ENCODE measurements around the gene NME3. TPM values are rescaled to one million over a fixed set of nuclear protein-coding genes. Genes with fewer than 3 reads are reported as not detected.

The NME3 gene
- polyA plus RNA-seq, 3 donors = 60.5 to 88.3 (median 79.7) TPM

DNA sequence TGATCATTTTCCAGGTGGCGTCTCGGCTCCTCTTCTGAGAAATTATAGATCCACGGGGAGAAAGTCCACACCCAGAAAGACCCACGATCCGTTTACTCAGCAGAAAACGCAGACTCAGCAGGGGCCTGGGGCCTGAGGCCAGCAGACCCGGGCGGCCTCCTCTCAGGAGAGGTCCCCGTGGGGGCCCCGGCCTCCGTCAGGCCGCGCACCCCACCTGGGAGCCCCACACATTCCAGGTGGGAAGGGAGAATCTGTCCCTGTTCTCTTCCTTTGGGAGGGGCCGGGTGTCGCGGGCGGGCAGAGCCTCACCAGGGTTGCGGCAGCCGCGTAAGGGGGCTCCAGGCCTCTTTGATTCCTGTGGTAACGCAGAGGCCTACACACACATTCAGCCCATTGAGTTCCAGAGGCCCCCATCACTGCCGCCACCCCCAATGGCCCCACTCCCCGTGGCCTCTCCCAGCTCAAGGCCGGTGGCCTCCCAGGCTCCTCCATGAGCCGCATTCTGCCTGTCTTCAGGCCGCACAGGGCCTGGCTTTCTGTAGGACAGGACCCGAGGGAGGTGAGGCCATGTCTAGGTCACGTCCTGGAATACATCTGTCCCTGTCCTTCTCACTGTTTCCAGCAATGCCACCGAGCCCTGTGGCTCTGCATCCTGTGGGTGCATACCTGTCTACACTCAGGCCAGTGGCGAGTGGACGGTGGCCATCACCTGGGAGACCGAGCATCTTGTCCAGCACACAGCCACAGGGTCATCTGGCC is 23.7 kb upstream of the NME3 start:
- H3K27ac ChIP-seq (ENCODE audit: low read depth, low read length) = no peak overlapping the region
- WGBS, 3 donors = 60 to 85% (median 77%) methylated on average over 31 to 32 of the region's 32 CpGs

DNA sequence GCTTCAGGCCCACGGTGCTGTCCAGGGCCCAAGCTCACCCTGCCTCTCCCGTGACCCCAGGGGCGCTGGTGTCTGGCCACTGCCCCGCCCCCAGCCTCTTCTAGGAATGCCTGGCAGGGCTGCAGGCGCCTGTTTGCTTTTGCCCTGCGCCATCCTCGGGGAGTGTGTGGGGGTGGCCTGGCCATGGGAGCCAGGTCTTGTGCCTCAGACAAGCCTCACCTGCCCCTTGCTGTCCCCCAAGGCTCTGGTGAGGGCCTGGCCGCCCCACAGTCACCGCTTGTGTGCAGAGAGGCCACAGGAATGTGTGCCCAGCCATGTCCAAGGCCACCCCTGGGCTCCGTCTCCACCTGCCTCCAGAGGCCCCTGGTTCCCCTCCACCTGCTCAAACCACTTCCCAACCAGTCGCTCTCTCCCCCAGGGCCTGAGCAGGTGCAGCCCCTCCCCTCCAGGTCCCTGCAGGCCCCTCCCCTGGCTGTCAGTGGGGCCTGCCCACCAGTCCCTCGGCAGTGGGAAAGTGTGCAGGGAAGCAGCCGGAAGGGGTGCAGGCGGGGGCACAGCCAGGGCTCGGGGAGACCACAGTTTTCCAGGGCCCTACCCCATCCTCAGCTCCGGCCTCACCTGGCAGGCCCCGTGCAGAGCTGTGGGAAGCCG is 23.0 kb upstream of the NME3 start:
- no peak overlapping the region for H3K27ac ChIP-seq (ENCODE audit: low read depth, low read length)
- 24 to 62% (median 53%) methylated on average over 18 of the region's 18 CpGs for WGBS, 3 donors

DNA sequence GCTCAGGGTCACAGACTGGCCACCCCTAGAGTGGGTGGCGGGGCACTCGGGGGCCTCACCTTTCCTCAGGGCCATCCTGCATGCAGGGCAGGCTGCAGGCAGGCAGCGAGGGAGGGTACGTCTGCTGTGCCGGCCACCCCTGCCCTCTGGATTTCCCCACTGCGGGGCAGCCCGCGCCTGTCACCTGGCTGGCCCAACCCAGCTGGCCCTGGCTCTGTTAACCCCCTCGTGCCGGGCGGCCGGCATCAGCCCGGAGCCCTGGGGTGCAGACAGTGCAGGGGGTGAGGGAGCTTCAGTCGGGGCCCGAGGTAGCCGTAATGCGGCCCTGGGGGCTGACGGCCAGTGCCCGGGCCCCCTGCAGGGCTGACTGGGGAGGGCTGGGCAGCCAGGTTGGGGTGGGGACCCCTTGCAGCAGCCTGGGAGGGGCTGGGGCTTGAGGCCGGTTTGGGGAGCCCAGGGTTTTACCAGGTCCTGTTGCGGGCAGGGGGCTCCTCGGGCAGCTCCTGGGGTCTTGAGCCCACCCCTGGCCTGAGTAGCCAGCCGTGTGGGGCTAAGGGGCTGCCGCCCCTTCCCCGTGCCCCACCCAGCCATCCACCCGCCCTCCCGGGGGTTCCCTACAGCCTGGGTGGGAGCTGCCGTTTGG is 22.4 kb upstream of the NME3 start, which contains the start of gene IGFALS:
TSS of gene IGFALS (minus strand) at position 128 of the 643 bp plus-strand sequence. CDS start at position 75, 53 bp downstream.
- 20 to 64% (median 53%) methylated on average over 23 to 28 of the region's 28 CpGs for WGBS, 3 donors
- no peak within 1 kb of the TSS for H3K27ac ChIP-seq (ENCODE audit: low read depth, low read length)

DNA sequence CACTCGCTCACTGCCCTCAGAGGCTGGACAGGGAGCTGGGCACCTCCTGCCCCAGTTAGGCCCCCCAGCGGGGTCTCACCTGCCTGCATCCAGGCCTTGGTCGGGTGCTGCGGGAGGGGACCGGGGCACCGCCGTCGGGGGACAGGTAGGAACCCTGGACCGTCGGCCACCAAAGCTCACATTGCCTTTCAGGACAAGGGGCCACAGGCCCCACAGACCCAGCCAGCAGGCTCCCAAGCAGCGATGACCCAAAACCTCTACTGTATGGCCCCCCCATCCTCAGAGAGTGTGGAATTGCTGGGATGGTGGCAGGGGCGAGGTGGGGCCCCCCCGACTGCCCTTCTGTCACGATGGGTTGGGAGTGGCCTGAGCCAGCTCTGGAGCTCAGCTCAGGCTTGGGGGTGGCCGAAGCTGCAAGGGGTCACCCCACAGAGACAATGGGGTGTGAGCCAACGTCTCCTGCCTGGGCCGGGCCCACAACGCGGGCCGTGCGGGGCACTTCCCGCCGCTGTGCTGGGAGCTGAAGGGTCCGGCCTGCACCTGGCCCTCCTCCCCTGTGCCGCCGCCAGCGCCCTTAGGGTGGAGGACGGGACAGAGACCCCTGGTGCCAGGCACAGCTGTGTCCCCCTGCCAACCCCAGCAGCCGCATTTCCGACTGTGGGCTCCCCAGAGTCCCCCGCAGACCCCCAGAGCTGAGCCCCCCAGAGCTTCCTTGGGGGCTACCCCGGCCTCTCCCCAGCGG is 21.7 kb upstream of the NME3 start:
- WGBS, 3 donors = 67 to 87% (median 78%) methylated on average over 30 to 33 of the region's 33 CpGs
- H3K27ac ChIP-seq (ENCODE audit: low read depth, low read length) = no peak overlapping the region

DNA sequence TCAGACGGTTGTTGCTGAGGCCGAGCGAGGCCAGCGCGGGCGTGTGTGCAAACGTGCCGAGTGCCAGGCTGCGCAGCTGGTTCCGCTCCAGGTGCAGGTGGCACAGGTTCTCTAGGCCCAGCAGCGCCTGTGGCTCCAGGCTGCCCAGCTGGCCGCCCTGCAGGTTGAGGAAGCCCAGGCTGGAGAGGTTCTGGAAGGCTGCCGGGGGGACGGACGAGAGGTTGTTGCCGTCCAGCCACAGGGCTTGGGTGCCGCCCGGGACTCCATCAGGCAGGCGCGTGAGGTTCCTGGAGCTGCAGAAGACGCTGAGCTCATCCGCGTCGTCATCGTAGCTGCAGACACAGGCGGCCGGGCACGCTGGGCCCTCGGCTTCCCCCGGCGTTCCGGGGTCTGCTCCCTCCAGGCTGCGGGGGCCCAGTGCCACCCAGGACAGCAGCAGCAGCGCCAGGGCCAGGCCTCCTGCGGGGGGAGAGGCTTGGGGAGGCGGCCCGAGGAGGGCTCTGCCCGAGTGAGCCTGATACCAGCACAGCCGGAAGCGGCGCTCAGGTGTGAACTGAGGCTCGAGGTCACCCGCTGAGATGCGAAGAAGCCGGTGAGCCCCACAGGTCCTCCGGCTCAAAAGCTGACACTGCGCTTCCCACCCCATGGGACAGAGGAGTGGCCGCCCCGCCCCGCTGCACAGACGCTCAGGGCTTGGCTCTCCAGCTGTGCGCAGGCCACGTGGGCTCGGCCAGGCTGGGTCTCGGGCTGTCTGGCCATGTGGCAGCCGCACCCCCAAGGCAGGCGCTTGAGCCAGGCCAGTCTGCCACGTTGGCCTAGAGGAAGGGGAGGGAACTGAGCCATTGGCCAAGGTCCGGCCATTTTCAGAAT is 20.8 kb upstream of the NME3 start:
- WGBS, 3 donors = 86 to 92% (median 91%) methylated on average over 59 of the region's 59 CpGs
- no peak overlapping the region for H3K27ac ChIP-seq (ENCODE audit: low read depth, low read length)

DNA sequence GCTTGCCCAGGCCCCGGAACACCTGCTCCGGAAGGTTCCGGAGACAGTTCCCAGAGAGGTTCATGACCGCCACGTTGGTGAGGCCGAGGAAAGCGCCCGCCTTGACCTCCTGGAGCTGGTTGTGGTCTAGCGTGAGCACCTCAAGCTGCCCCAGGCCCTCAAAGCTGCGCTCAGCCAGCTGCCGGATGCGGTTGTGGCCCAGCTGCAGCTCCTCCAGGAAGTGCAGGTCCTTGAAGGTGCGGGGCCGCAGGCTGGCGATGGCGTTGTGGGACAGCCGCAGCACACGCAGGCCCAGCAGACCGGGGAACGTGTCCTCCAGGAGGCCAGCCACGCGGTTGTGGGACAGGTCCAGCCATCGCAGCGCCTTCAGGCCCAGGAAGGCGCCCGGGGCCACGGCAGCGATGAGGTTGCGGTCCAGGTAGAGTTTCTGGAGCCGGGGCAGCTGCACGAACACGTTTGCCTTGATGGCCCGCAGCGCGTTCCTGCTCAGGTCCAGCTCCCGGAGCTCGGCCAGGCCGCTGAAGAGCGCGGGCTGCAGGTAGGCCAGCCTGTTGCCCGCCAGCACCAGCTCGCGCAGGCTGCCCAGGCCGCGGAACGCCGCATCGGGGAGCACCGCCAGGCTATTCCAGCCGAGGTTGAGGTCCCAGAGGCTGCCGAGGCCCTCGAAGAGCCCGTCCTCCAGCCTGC is 20.1 kb upstream of the NME3 start:
- H3K27ac ChIP-seq (ENCODE audit: low read depth, low read length) = no peak overlapping the region
- 92 to 95% (median 94%) methylated on average over 51 to 53 of the region's 53 CpGs for WGBS, 3 donors

DNA sequence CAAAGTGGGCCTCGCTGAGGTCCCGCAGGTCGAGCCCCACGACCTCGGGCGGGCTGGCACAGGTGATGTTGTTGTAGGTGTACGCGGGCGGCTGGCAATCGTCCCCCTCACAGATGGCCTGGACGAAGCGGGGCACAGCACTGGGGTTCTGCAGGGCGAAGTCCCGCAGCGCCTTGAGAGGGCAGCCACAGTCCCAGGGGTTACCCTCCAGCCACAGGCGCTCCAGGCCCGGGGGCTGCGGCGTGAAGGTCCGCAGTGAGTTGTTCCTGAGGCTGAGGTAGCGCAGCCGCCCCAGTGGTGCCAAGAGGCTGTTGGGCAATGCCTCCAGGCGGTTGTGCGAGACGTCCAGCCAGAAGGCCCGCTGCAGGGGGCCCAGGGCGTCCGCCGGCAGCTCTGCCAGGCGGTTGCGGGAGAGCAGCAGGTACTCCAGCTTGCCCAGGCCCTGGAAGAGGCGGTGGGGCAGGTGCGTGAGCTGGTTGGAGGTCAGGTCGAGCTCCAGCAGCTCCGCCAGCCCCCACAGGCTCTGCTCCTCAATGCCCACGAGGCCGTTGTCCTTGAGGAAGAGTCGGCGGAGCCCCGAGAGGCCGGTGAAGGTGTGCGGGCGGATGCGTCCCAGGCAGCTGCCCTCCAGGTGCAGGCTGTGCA is 19.4 kb upstream of the NME3 start:
- 87 to 93% (median 91%) methylated on average over 42 to 44 of the region's 44 CpGs for WGBS, 3 donors
- no peak overlapping the region for H3K27ac ChIP-seq (ENCODE audit: low read depth, low read length)

DNA sequence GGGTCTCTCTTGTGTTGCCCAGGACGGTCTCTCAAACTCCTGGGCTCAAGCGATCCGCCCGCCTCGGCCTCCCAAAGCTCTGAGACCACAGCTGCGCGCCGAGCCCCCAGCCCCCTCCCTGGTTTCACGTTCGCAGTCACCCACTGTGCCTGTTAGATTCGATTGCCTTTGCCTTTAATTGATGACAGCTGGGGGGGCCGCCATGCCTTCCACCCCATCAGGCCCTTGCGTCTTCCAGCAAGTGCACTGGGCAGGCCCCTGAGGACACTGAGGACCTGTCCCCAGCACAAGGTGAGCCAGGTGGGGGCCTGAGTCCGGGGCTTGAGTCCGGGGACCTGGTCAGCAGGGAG is 18.9 kb upstream of the NME3 start:
- 92 to 95% (median 94%) methylated on average over 13 to 15 of the region's 15 CpGs for WGBS, 3 donors
- no peak overlapping the region for H3K27ac ChIP-seq (ENCODE audit: low read depth, low read length)

DNA sequence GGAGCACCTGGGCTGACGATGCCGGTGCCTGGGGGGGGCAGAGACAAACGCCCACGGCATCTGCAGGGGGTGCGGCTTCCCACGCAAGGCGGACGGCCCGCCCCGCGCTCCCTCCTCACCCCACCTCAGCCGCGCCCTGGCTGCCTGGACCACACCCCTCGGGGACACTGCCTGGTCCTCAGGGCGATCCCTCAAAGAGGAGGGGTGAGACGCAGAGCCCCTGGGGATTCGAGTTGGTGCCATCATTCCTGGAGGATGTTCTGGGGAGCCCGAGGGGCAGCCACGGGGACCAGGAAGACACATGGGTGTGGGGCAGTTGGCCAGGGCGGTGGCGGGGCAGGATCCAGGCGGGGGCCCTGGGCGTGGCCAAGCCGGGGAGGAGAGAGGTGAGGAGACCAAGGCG is 18.3 kb upstream of the NME3 start:
- H3K27ac ChIP-seq (ENCODE audit: low read depth, low read length) = no peak overlapping the region
- 79 to 89% (median 86%) methylated on average over 17 to 25 of the region's 25 CpGs for WGBS, 3 donors

DNA sequence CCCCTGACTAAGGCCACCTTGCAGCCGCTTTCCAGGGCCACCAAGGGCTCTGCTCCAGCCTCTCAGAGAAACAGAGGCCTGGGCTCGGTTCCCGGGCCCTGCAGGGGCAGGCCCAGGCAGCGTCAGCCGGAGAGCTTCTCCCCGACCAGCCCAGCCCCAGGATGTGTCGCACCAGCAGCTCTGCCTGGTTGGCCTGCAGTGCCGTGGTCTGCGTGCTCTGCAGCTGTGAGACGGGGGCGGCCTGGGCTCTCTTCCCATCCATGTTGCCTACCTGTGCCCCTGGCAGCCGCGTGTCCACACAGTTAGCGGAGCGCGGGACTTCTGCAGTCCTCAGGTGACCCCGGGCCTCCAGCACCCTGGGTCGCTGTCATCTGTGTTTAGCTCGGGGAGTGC is 17.4 kb upstream of the NME3 start:
- H3K27ac ChIP-seq (ENCODE audit: low read depth, low read length) = no peak overlapping the region
- 62 to 75% (median 70%) methylated on average over 19 of the region's 19 CpGs for WGBS, 3 donors

DNA sequence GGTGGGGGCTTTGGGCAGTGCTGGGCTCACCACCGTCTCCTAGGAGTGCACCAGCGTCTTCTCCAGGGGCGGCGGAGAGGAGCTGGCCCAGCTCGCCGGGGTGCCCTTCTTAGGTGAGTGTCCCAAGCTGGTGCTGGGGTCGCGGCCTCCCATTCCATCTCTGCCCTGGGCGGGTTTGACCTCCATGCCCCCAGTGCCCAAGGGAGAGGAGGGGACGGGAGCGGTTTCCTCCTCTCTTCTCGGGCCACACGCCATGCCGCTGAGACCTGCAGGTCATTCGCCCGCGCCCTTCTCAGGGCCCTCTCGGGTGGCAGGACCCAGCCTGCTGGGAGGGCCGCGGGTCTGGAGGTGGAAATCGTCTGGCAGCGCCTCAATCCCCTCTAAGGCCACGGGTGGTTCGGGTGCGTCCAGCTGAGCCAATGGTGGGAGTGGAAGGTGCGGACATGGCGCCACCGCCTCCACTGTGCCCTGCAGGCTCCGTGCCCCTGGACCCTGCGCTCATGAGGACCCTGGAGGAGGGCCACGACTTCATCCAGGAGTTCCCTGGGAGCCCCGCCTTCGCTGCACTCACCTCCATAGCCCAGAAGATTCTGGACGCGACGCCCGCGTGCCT is 16.9 kb upstream of the NME3 start:
- H3K27ac ChIP-seq (ENCODE audit: low read depth, low read length) = no peak overlapping the region

DNA sequence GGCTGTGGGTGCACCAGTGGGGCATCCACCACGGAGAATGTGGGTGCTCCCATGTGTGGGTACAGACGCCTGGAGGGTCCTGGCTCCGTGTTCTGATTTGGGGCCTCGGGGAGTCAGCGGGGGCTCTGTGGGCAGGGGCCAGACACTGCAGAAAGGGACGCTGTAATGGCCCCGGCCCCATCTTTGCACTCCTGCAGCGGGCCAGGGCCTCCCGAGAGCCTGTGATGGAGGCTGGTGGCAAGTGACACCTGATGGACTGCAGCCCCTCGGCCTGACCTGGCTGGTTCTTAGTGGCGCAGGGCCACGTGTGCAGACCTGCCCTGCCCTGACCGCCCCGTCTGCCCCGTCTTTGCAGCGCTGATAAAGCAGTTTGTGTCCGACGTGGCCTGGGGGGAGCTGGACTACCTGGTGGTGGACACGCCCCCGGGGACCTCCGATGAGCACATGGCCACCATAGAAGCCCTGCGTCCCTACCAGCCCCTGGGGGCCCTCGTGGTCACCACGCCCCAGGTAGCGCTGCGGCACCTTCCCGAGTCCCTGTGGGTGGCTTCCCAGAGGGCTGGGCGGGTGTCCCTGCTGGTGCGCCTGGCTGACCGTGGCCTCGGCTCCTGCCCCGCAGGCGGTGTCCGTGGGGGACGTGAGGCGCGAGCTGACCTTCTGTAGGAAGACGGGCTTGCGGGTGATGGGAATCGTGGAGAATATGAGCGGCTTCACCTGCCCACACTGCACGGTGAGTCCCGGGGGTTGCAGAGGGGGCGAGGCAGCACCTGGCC is 16.2 kb upstream of the NME3 start:
- WGBS, 3 donors = 92 to 95% (median 92%) methylated on average over 40 to 44 of the region's 44 CpGs

More for the DNA sequence above, 16.9 kb upstream of the NME3 start:
- WGBS, 3 donors = 88 to 93% (median 90%) methylated on average over 38 of the region's 38 CpGs

DNA sequence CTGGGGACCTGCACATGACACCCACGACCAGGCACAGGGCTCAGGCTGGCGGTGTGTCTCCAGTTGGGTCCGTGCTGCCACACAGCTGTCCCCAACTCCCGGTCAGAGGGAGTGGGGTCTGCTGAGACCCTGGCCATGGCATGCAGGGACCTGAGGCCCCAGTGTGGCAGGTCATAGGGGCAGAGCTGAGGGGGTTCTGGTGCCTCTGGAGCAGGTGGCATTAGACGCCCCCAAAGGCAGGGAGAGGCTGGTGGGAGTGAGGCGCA is 15.6 kb upstream of the NME3 start:
- H3K27ac ChIP-seq (ENCODE audit: low read depth, low read length) = no peak overlapping the region
- 85 to 91% (median 86%) methylated on average over 6 of the region's 6 CpGs for WGBS, 3 donors

More for the DNA sequence above, 16.2 kb upstream of the NME3 start:
- H3K27ac ChIP-seq (ENCODE audit: low read depth, low read length) = no peak overlapping the region

DNA sequence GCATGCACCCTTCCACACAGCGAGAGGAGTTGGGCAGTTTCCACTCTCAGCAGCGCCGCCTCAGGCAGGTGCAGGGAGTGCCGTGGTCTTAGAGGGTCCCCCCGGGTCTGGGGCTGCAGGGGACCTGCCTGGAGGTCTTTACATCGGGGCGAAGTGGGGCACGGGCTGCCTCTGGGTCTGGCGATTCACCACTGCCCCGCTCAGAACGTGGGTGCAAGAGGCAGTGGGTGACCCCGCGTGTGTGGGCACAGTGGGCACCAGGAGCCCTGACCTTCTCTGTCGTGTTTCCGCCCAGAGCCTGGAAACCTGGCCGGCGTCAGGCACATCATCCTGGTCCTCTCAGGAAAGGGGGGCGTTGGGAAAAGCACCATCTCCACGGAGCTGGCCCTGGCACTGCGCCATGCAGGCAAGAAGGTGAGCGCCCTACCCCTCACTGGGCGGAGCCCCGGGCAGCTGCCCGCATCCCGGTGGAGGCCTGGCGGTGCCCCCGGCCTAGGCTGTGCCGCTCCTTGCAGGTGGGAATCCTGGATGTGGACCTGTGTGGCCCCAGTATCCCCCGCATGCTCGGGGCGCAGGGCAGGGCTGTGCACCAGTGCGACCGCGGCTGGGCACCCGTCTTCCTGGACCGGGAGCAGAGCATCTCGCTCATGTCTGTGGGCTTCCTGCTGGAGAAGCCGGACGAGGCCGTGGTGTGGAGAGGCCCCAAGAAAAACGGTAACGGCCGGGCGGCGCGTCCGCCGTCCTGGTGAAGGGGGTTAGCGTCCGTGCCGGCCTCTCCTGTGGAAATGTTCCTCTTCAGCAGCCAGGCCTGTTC is 15.1 kb upstream of the NME3 start:
- no peak overlapping the region for H3K27ac ChIP-seq (ENCODE audit: low read depth, low read length)
- 82 to 90% (median 88%) methylated on average over 45 to 51 of the region's 51 CpGs for WGBS, 3 donors

DNA sequence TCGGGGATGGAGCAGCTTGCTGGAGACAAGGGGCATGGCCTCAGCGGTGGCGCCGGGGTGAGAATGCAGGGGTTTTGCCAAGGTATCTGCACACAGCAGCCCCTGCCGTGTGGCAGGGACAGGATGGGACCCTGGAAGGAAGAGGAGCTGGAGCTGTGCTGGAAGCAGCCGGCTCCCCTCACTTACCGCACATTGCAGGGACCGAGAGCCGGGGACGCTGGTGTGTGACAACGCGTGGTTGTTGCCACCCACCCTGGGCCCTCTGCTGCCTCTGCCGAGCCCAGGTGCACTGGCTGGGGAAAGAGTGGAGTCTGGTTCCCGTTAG is 14.5 kb upstream of the NME3 start:
- WGBS, 3 donors = 87 to 89% (median 88%) methylated on average over 14 of the region's 14 CpGs
- H3K27ac ChIP-seq (ENCODE audit: low read depth, low read length) = no peak overlapping the region

Measured in adipose tissue (tissue), 3 donors.